ENCODE data around the gene ESYT1. TPM values are rescaled to one million over a fixed set of nuclear protein-coding genes. Genes with fewer than 3 reads are reported as not detected.

Gene ESYT1
- total RNA-seq, 1 experiment from 2014 or later: 163 TPM

DNA sequence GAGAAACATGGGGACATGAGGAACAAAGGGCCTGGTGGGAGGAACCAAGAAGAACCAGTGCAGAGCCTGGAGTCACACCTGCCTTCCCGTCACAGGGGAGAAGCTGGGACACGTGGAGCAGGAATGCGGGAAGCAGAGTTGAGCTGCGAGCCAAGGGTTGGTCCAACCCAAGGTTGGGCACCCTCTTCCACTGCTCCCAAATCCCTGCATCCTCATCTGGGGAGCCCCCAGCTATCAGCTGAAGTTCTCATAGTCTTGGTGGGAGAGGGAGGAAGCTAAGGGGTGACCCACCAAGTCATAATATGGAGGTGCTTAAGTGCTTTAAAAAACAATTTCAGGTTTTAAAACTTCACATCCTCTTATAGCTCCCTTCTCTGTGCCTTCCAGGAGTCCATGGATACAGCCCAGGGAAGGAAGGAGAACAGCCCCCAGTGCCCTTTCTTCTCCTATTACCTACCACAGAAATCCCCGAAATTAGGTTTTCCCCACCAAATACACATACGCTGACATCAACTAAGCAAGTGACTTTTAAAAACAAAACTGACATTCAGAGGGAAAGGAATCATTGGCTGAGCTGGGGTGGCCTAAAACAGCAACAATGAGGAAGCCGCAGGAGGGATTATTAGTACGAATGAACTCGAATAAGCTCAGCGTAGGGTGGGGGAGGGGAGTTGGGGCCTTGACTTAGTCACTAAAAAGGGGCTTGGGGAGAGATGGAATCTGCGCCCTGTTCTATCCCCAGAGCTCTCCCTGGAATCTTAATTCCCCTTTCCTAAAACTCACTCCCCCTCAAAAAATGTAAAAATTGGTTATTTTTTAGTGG is 34.6 kb downstream of the ESYT1 start:
- in situ Hi-C loops (cut with HindIII; ENCODE audit: low pct_unique_long_range_greater_than_20kb, low sequenced_read_pairs): no loop called here

DNA sequence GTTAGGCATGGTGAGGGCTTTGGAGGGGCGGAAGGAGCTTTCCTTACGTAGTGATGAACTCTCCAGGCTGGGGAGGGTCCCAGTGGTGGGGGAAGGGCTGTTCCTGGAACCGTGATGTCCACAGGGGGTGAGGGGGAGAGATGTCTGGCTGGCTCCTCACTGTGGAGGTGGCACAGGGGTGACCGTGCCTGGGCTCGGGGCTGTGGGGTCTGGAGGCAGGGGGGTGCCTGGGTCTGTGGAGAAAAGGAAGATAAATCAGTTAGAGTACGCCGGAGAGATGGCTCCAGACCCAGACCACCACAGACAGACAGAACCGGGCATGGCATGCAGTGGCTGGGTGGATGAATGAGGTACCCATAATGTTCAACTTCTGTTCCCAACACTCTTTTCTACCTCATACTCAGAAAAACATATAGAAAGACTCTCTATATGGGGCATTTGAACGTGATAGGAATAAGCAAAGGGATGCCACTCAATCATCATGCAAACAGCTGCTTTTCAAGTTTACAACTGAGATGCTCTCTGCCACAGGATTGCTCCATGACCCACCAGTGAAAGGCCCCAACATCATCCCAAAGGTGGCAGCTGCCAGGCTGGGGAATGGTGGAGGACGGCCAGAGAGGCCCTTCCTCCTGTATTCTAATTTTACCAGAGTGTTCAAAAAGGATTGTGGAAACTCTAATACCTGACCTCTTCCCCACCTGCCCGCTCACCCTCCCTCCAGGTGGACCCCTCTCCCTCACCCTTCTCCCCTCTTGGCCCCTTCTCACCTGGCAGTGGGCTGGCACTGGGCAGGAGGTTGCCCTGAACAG is 35.7 kb downstream of the ESYT1 start:
- in situ Hi-C loops (cut with HindIII; ENCODE audit: low pct_unique_long_range_greater_than_20kb, low sequenced_read_pairs): no loop called here
- no peak for DNase-seq (ENCODE audit: low read depth)

More for the DNA sequence above, 34.6 kb downstream of the ESYT1 start:
- no peak for DNase-seq (ENCODE audit: low read depth)

GRCh38 chr12:56164345-56164729 is 36.3 kb downstream of the ESYT1 start:
- in situ Hi-C loops (cut with HindIII; ENCODE audit: low pct_unique_long_range_greater_than_20kb, low sequenced_read_pairs): no loop called here
- DNase-seq (ENCODE audit: low read depth): no peak

DNA sequence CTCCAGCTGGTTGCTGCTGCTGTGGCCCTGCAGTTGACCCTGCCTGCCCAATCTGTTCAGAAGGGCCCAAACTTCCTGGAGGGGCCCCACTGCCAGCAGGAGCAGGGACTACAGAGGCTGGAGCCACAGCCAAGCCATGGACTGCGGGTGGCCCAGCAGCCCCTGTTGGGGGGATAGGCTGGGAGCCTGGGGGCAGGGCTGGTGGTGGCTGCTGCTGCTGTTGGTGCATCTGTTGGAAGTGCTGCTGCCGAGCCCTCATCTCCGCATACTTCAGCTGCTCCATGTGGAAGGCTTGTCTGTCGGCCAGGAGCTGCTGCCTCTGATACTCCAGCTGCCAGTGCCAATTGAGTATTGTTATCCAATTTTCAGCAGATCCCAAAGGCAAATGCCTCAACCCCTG is 37.3 kb downstream of the ESYT1 start:
- in situ Hi-C loops (cut with HindIII; ENCODE audit: low pct_unique_long_range_greater_than_20kb, low sequenced_read_pairs): no loop called here
- DNase-seq (ENCODE audit: low read depth): no peak

DNA sequence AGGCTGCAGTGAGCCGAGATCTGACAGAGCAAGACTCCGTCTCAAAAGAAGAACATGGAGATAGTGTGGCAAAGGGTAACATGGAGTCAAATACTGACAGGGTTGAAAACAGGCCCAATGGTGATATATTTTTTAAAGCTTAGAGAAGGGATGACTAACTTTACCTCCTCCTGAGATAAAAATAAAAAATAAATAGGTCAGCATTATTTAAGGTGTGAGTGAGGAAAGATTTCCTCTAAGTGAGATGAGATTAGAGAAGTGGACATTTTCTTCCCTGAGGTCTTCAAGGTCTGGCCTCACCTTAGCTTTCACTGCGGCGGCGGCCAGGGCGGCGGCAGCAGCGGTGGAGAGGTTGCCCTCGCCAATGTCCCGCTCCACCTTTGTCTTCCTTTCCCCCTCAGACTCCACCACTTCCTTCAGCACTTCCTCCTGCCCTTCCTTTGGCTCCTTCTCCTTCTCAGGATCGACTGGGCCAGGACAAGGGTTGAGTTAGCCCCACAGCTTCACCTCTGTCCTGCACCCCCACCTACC is 41.2 kb downstream of the ESYT1 start:
- in situ Hi-C loops (cut with HindIII; ENCODE audit: low pct_unique_long_range_greater_than_20kb, low sequenced_read_pairs): no loop called here

GRCh38 chr12:56172839-56173238 is 44.8 kb downstream of the ESYT1 start:
- in situ Hi-C loops (cut with HindIII; ENCODE audit: low pct_unique_long_range_greater_than_20kb, low sequenced_read_pairs): no loop called here
- DNase-seq (ENCODE audit: low read depth): no peak

More for the DNA sequence above, 41.2 kb downstream of the ESYT1 start:
- no peak for DNase-seq (ENCODE audit: low read depth)

DNA sequence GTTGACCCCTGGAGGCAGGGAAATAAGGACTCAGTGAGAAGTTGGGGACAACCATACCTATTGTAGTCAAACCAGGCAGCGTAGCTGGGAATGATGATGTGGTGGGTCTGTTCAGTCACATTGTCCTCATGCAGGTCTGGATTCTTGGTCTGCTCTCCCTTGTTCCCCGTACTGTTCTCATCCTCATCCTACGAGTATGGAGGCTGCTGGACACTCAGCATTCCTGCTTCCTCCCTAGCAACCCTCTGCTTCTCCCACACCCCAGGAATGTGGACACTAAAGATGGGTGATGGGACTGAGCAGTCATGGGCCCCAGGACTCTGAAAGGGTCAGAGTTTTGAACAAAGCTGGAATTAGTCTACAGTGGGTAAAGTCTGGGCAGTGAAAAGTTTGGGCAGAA is 50.3 kb downstream of the ESYT1 start:
- DNase-seq (ENCODE audit: low read depth): no peak
- in situ Hi-C loops (cut with HindIII; ENCODE audit: low pct_unique_long_range_greater_than_20kb, low sequenced_read_pairs): no loop called here

GRCh38 chr12:56186957-56187356 is 58.9 kb downstream of the ESYT1 start:
- in situ Hi-C loops (cut with HindIII; ENCODE audit: low pct_unique_long_range_greater_than_20kb, low sequenced_read_pairs): no loop called here
- DNase-seq (ENCODE audit: low read depth): no peak

DNA sequence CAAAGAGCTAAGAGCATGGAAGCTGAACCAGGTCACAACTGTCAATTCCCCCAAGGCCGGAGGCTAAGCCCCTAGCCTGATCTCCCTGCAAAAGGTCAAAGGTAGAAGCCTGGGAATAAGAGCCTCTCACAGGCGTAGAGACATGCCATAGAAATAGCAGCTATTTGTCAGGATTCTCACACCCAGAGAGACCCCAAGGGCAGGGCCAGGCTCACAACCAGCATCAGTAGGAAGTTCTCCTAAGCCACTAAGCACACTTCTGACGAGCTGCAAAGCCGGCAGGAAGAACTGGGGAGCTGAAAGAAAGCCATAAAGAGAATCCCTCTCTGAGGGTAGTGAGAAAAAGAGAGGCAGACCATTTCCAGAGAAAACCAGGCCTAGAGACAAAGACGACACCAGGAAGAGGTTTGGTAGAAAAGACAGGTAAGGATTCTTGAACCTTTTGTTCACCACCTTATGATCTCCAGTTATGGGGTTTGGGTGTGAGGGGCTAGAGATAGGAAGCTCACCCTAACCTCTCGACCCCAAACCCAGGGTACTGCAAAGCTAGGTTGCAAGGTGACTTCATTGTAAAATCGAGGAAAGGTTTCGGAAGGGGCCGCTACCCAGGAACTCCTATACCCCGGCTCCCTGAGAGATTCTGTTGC is 60.2 kb downstream of the ESYT1 start:
- no peak for DNase-seq (ENCODE audit: low read depth)
- in situ Hi-C loops (cut with HindIII; ENCODE audit: low pct_unique_long_range_greater_than_20kb, low sequenced_read_pairs): no loop called here

- in situ Hi-C loops (cut with HindIII; ENCODE audit: low pct_unique_long_range_greater_than_20kb, low sequenced_read_pairs): no loop called here
Observed at GRCh38 chr12:56188778-56189098, 60.7 kb downstream of the ESYT1 start.

DNA sequence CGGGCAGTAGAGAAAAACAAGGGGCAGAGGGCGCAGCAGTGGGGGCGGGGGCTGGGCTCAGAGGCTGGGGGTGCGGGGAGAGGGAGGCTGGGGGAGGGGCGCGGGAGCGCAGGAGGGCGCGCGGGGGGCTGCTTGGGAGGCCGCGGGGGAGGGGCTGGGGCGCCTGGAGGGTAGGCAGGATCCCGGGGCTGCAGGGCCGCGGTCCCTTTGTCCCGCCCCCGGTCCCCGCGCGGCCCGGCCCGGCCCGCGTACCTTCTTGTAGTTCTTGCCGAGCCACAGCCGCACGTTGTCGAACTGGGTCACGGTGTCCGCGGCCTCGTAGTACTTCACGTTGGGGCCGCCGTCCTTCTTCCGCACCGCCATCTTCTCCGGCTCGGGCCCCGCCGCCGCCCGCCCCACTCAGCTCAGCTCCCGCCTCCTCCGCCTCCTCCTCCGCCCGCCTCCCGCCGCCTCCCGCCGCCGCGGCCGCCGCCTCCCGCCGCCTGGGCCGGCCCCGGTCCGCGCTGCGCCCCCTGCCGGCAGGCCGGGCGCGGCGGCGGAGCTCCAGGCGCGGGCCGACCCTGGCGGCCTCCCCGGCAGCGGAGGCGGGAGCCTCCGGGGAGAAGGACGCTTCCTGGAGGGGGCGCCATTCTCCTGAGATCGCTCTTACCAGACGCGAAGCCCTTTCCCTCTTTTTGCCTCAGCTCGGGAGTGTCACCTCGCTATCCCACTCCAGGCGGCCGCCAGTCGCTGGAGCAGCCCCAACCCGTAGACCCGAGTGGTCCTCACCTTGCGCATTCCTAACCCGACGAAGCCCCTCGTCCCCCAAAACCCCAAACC is 61.2 kb downstream of the ESYT1 start, which contains the start of gene SMARCC2:
Gene SMARCC2 (minus strand): TSS at position 385 of the 819 bp plus-strand sequence. CDS start 22 bp downstream, at position 363.
- DNase-seq (ENCODE audit: low read depth): peak; percentile 91
- in situ Hi-C loops (cut with HindIII; ENCODE audit: low pct_unique_long_range_greater_than_20kb, low sequenced_read_pairs): no loop called here

More at GRCh38 chr12:56188778-56189098, 60.7 kb downstream of the ESYT1 start:
- no peak for DNase-seq (ENCODE audit: low read depth)

- in situ Hi-C loops (cut with HindIII; ENCODE audit: low pct_unique_long_range_greater_than_20kb, low sequenced_read_pairs): no loop called here
- DNase-seq (ENCODE audit: low read depth): peak; percentile 96
Observed at GRCh38 chr12:56189918-56190694, 62.0 kb downstream of the ESYT1 start.

DNA sequence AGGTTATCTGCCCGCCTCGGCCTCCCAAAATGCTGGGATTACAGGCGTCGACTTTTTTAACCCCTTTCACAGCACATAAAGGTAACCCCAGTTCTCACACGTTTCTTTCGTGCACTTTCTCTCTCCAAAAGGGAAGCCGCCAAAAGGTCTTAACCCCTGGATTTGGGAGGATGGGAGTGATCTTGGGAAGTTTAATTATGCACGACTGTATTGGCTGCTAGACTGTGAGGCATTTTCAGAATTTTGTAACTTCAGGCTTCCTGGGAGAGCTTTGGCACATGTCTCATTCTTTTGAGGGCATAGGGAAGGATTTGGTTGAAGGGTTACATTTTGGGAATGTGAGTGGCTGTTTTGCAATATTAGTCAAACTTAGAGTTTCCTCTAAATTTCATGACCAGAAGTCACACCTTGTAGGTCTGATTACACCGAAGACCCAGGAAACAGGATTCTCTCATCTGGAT is 62.7 kb downstream of the ESYT1 start:
- in situ Hi-C loops (cut with HindIII; ENCODE audit: low pct_unique_long_range_greater_than_20kb, low sequenced_read_pairs): no loop called here
- no peak for DNase-seq (ENCODE audit: low read depth)

DNA sequence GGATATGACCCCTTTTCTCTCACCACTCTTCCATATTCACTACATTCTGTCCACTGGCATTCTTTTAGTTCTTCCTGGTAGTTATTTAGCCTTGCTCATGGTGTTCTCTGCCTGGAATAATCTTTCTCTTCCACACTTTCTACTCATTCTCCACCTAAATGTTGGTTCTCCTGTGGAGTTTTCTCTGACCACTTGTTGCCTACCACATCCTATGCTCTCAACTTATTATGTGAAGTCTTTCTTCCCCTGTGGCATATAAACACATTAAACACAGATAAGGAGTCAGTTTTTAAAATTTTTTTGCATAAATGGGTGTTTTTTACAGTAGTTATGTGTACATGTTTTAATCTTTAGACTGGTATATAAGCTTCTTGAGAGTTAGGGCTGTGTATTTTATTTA is 64.5 kb downstream of the ESYT1 start:
- in situ Hi-C loops (cut with HindIII; ENCODE audit: low pct_unique_long_range_greater_than_20kb, low sequenced_read_pairs): no loop called here
- no peak for DNase-seq (ENCODE audit: low read depth)

DNA sequence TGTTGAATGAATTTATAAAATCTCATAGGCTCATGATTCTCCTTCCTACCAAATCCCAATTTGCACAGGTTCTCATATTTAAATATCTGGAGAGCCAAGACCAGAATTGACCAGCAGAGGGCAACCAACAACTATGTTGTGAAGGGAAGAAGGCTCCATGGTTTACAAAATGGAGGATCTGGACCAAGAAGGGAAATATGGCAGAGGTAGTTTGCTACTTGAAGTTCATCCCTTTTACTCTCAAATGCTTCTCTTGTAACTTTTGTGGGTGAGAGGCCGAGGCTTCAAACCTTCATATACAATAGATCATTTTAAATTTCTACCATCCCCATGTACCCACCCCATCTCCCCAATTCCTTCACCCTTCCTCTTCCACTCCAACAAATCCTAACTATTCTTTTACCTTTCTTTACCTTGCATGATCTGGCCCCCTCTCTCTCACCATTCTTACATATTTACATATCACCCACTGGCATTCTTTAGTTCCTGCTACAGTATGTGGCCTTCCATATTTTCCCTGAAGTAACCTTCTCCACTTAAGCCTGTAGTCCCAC is 65.0 kb downstream of the ESYT1 start:
- in situ Hi-C loops (cut with HindIII; ENCODE audit: low pct_unique_long_range_greater_than_20kb, low sequenced_read_pairs): no loop called here
- DNase-seq (ENCODE audit: low read depth): peak; percentile 79

All from Caki2 (cell line).